GM21526 (cell line): ENCODE results near the gene TCF3.

Experiments used
- ATAC-seq: cut with Tn5 transposase; IDR thresholded peaks from one replicate; pipeline ENCODE4 v1.9.1; 2021; ENCODE audit warnings: moderate library complexity; ENCODE audit not compliant: unreplicated experiment, low FRiP score

Gene TCF3

DNA sequence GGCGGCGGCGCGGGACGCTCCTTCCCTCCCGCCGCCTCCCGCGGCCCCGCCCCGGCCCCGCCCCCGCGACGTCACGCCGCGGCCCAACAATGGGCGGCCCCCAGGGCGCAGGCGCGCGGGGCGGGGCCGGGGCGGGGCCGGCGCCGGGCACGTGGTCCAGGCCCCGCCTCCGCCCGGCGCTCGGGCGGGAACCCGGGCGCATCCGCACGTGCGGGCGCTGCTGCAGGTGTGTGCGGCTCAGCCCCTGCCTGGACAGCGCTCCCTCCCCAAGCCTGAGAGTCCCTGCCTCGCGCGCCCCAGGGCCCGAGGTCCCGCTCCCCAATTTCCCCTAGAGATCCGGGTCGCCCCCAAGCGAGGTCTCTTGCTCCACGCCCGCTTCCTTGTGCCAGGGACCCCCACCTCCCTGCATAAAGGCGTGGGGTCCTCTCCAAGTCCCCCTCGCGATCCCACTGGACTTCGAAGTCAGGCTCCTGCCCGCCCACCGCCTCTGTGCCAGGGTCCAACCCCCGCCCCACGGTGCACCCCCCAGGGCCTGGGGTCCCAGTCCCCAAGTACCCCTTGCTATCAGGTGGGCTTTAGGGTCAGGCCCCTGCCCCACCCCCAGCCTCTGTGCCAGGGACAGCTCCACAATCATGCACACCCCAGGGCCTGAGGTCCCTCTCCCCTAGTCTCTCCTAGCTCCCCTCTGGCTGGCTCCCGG, 83.9 kb downstream of the TCF3 start, which contains the start of gene MEX3D:
MEX3D (minus strand) TSS at position 6 of the 700 bp plus-strand sequence. CDS start 267 bp downstream, outside the sequence.
- no peak for ATAC-seq

DNA sequence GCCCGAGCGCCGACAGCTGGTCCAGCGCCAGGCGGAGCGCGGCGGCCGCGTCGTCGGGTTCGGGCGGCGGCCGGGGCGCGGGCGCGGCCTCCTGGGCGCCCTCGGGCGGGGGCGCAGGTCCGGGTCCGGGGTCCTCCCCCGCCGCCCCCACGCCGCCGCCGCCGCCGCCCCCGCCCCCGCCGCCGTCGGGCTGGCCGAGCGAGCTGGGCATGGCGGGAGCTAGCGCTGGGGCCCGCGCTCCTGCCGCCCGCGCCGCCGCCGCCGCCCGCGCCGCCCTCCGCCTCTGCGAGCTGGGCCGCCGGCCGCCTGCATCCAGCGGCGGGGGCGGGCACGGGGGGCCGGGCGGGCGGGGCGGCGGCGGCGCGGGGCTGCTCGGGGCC, 84.6 kb downstream of the TCF3 start:
- ATAC-seq, result no peak

DNA sequence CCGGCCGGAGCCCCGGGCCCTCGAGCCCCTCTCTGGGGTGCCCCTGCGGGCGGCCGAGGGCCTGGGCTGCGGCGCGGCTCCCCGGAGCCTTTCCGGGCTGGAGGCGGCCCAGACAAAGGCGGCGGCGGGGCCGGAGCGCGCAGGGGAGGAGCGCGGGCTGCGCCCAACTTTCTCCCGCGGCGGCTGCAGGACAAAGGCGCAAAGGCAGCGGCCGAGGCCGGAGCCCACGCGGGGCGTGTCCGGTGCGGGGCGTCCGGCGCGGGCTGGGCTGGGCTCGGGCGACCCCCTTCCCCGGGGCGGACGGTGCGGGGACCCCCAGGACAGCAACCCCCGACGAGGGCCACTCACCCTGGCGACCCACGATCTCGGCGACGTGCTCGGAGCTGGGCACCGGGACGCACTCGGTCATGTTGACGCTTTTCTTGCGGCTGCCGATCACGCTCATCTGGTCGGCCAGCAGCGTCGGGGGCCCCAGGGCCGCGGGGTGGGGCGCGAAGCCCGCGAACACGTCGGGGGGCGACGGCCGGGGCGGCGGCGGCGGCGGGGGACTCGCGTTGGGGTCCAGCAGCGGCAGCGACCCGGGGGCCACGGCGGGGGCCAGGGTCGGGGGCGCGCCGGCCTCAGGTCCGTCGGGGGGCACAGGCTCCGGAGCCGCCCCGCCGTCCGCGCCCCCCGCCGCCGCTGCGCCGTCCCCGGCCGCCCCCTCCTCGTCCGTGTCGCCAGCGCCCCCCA, 85.1 kb downstream of the TCF3 start:
- ATAC-seq, result no peak

DNA sequence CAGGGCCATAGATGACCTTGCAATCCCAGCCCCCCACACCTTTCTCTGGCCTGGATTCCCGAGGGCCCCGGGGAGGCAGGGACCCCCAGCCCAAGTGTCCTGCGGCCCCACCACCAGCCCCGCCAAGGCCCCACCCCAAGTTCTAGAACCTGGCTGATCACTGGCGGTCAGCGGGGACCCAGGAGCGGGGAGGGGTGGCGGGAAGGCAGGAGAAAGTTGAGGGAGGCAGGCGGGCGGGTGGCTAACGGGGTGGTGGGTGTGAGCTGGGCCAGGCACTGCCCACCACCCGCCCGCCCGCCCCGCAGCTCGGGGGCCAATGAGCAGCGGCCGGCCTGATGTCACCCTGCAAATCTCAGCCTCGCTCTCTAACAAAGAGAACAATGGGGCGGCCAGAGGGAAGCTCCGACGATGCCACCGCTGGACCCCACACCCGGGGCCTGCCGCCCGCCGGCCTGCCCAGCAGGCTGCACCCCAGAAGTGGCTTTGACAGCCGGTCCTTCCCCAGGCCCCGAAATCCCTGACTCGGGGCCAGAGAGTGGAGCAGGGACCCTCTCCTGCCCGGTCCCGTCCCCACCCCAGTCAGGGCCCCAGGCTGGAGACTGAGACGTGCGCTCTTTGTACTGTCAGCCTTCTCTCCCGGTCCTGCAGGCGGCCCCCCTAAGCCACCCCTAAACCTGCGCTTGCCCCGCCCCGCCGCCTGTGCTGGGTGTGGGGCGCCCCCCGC, 85.9 kb downstream of the TCF3 start:
- ATAC-seq, result no peak

DNA sequence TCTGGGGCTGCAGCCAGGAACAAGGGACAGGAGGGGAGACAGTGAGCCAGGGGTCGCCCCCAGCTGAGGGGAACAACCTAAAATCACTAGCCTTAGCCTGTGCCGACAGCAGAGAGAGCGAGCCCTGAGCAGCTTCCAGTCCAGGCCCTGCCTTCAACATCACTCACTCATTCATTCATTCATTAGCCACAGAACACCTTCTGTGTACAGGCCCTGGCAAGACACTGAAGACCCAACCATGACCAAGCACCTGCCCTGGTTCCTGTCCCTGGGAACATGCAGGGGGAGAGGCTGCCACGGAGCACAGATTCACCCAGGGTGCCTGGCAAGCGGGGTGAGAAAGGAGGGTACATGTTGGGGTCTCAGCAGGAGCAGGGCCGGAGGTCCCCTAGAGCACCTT, 89.2 kb downstream of the TCF3 start:
- no peak for ATAC-seq

DNA sequence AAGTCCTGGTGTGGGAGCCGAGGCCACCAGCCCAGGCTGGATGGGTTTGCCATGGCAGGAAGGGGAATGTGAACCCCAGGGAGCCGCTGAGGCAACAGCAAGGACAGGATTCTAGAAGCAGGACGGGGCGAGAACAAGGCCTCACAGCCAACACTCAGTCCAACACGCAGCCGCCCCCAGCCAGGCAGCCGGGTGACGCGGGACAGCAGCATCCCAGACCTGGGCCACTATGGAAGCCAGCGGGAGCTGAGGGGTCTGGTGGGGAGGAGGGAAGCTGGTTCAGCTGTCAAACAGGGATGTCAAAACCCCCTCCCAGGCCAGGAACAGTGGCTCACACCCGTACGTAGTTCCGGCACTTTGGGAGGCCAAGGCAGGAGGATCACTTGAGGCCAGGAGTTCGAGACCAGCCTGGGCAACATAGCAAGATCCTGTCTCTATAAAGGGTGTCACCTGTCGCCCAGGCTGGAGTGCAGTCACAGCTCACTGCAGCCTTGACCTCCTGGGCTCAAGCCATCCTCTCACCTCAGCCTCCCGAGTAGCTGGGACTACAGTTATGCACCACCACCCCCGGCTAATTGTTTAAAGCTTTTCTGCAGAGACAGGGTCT, 91.1 kb downstream of the TCF3 start:
- no peak for ATAC-seq

DNA sequence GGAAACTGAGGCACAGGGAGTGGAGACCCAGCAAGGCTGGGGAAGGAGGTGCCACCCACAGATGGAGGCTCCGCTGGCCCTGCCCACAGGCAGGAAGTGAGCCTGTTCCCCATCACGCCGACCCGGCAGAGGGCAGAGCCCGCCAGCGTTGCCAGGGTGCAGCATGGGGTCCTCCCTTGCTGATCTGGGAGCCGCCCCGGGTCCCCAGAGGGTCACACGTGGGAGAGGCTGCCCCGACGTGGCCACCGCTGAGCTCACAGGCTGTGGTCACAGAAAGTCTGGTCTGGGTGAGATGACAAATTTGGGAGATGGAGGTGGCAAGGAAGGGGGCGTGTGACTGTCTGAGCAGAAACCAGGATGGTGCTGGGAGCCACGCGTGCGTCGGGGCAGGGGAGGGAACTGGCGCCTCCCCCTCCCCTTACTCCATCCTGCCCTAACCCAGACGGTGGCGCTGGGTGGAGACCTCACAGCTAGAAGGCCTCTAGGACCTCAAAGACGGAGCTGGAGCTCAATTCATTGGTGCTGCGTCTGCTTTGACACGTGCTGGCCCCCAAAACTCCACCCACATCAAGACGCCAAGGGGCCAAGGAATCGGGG, 92.0 kb downstream of the TCF3 start:
- ATAC-seq, result no peak
